ENCODE results near the gene NABP2. TPM values are rescaled to one million over a fixed set of nuclear protein-coding genes. Genes with fewer than 3 reads are reported as not detected.

Gene NABP2
- total RNA-seq, 2 experiments from 2014 or later = 62.8 to 80.6 TPM

- H3K4me3 Mint-ChIP-seq = no peak overlapping the region
- CTCF ChIA-PET = interaction anchor here (0.7 to 1.6 kb wide), 3 partner anchors 11 to 227 kb away, joined by 4 to 5 read pairs (median 4); partner anchors contain the start of gene RNF41
- H3K4me1 Mint-ChIP-seq = no peaks in the 10 kb centered on the region
- DNase-seq (no peak), ATAC-seq (no peak)
- no peak overlapping the region for H3K27ac Mint-ChIP-seq
- no peaks in the 10 kb centered on the region for H3K27me3 Mint-ChIP-seq
- no peaks in the 10 kb centered on the region for H3K9me3 Mint-ChIP-seq (ENCODE audit: low read depth)
- H3K36me3 Mint-ChIP-seq = peaks cover 2% of the 10 kb centered on the region
Measured at GRCh38 chr12:56236985-56237384, 12.8 kb downstream of the NABP2 start.

DNA sequence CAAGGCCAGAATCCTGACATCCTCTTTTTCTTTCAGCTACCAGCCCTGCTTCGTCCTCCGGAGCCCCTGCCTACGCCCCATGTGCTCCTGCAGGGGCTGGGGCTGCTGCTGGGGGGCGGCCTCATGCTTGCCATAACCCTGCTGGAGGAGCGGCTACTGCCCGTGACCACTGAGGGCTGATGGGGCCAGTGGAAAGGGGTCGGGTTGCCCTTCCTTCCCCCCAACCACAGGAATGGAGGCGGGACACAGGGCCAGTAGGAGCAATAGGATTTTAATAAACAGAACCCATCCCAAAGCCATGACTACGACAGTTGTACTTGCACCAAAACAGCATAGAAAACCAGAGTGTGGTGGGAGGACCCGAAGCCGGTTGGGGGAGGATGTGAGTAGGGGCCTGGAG is 13.4 kb downstream of the NABP2 start:
- no peaks in the 10 kb centered on the region for H3K27me3 Mint-ChIP-seq
- no peaks in the 10 kb centered on the region for H3K4me1 Mint-ChIP-seq
- CTCF ChIA-PET = interaction anchor here (1.4 kb wide), 1 partner anchor 15 kb away, joined by 4 read pairs; the partner anchor contains the start of gene RNF41
- DNase-seq = no peak
- peaks cover 2% of the 10 kb centered on the region for H3K36me3 Mint-ChIP-seq
- no peak overlapping the region for H3K27ac Mint-ChIP-seq
- no peak for ATAC-seq
- H3K9me3 Mint-ChIP-seq (ENCODE audit: low read depth) = no peaks in the 10 kb centered on the region
- no peak overlapping the region for H3K4me3 Mint-ChIP-seq

DNA sequence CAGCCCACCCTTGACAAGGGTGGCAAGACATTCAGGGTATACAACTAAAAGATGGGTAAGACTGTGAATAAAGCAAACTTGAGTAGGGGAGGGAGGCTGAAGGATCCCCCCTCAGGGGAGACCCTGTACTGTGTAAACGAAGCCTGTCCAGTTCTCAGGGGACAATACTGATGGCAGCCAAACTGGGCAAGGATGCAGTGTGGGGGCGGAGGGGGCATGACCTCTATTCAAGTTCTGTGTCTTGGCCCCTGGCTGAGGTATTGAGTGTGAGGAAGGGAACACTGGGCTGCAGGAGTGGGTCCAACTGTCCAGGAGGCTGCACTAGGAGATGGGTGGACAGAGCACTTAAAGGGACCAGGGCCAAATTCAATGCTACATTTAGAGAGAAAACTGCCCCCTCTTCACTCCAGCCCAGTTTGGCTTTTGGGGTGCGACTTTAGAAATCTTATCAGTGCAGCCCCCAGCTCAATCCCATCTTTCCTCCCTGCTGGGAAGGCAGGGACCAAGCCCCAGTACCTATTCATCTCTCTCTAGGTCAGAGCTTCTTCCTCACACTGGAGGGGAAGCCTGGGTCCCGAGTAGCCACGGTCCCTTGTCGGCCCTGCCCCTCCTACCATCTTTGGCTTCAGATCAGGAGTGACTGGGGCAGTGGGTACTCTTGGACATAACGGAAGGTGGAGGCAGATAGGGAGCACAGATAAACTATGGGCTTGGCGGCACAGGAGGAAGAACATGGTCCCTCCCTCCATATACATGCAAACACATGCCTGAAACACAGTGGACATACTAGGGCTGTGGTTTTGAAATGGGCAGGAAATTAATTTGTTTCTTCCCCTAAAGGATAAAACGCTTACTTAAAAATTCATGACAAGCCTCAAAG is 17.5 kb downstream of the NABP2 start:
- no peak for DNase-seq
- no peak overlapping the region for H3K27ac Mint-ChIP-seq
- H3K36me3 Mint-ChIP-seq = peaks cover 9% of the 10 kb centered on the region
- no peak for ATAC-seq
- no peak overlapping the region for H3K4me3 Mint-ChIP-seq
- H3K9me3 Mint-ChIP-seq (ENCODE audit: low read depth) = no peaks in the 10 kb centered on the region
- CTCF ChIA-PET = interaction anchor here (1.4 kb wide), 1 partner anchor 32 kb away, joined by 3 read pairs; no protein-coding TSS in a partner anchor
- H3K27me3 Mint-ChIP-seq = no peaks in the 10 kb centered on the region
- no peaks in the 10 kb centered on the region for H3K4me1 Mint-ChIP-seq

DNA sequence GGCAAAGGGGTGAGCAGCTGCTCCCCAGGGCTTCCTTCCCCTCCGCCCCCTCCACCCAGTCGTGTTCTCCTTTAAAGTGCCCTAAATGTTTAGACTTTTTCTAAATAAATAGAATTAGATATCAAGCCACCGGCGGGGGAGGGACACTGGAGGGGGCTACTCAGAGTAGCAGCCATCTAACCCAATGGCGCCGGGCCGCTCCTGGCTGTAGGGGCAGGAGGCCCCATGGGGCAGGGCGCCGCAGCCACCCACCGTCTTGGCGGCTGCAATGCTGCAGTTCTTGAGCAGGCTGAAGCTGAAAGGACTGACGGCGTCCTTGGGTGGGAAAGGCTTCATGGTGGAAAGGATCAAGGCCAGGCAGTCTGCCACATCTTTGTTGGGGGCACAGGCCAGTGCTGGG is 18.8 kb downstream of the NABP2 start:
- no peaks in the 10 kb centered on the region for H3K9me3 Mint-ChIP-seq (ENCODE audit: low read depth)
- CTCF ChIA-PET = no interaction called here
- no peak overlapping the region for H3K27ac Mint-ChIP-seq
- no peak for DNase-seq
- H3K36me3 Mint-ChIP-seq = peaks cover 11% of the 10 kb centered on the region
- H3K4me1 Mint-ChIP-seq = no peaks in the 10 kb centered on the region
- no peaks in the 10 kb centered on the region for H3K27me3 Mint-ChIP-seq
- no peak overlapping the region for H3K4me3 Mint-ChIP-seq
- no peak for ATAC-seq

- ATAC-seq (no peak), DNase-seq (no peak)
- Mint-ChIP-seq H3K36me3 (peaks cover 11% of the 10 kb centered on the region), H3K9me3 (ENCODE audit: low read depth) (no peaks in the 10 kb centered on the region), H3K27ac (no peak overlapping the region), H3K4me1 (no peaks in the 10 kb centered on the region), H3K4me3 (no peak overlapping the region), H3K27me3 (no peaks in the 10 kb centered on the region)
- CTCF ChIA-PET = no interaction called here
Measured at GRCh38 chr12:56243731-56244181, 19.6 kb downstream of the NABP2 start.

DNA sequence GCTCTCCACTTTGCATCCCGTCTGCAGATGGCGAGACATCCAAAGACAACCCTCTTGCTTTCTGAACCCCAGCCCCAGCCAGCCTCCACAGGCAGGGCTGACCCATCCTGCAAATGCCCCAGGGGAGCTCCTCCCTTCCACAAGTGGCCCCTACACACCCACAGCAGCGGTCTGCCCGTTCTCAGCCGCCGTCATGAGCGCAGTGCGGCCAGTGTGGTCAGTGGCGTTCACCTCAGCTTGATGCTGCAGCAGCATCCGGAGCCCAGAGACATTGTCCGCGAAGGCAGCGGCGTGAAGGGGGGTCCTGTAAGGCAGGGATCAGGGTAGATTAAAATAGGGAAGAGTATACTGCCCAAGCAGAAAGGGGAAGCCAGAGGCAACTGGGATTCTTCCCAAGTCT is 20.4 kb downstream of the NABP2 start:
- Mint-ChIP-seq H3K27ac (no peak overlapping the region), H3K27me3 (no peaks in the 10 kb centered on the region), H3K4me1 (no peaks in the 10 kb centered on the region), H3K4me3 (no peak overlapping the region), H3K9me3 (ENCODE audit: low read depth) (no peaks in the 10 kb centered on the region), H3K36me3 (peaks cover 14% of the 10 kb centered on the region)
- no peak for DNase-seq
- no peak for ATAC-seq
- CTCF ChIA-PET = no interaction called here

GRCh38 chr12:56247923-56248322 is 23.8 kb downstream of the NABP2 start:
- no peak overlapping the region for H3K4me3 Mint-ChIP-seq
- no peaks in the 10 kb centered on the region for H3K9me3 Mint-ChIP-seq (ENCODE audit: low read depth)
- no peak overlapping the region for H3K27ac Mint-ChIP-seq
- H3K36me3 Mint-ChIP-seq = peaks cover 19% of the 10 kb centered on the region
- DNase-seq = no peak
- H3K4me1 Mint-ChIP-seq = peaks cover 1% of the 10 kb centered on the region
- CTCF ChIA-PET = interaction anchor here (1.2 kb wide), 2 partner anchors 14 to 58 kb away, joined by 3 read pairs; partner anchors contain the start of gene SMARCC2
- no peak for ATAC-seq
- no peaks in the 10 kb centered on the region for H3K27me3 Mint-ChIP-seq

DNA sequence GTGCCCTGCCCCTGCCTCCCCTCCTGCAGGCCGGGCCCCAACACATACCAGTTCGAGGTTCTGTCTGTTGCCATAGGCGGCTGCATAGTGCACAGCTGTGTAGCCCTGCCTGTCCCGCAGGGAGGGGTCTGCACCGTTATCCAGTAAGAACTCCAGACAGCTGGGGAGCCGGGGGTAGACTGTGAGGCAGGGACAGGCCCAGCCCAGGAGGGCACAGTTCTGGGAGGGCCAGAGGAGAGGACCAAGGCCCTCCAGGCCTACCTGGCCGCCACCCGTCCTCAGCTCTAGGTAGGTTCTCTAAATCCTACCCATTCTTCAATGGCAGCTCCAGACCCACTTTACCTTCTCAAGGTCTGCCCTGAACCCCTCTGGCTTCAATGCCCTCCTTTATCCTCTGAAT is 24.6 kb downstream of the NABP2 start:
- Mint-ChIP-seq H3K27ac (no peak overlapping the region), H3K4me3 (no peak overlapping the region), H3K27me3 (no peaks in the 10 kb centered on the region), H3K36me3 (peaks cover 19% of the 10 kb centered on the region), H3K4me1 (peaks cover 1% of the 10 kb centered on the region), H3K9me3 (ENCODE audit: low read depth) (no peaks in the 10 kb centered on the region)
- DNase-seq (no peak), ATAC-seq (no peak)
- CTCF ChIA-PET = interaction anchor here (0.6 to 1.2 kb wide), 3 partner anchors 9 to 59 kb away, joined by 3 to 4 read pairs (median 3); partner anchors contain the start of genes ANKRD52 and SMARCC2

DNA sequence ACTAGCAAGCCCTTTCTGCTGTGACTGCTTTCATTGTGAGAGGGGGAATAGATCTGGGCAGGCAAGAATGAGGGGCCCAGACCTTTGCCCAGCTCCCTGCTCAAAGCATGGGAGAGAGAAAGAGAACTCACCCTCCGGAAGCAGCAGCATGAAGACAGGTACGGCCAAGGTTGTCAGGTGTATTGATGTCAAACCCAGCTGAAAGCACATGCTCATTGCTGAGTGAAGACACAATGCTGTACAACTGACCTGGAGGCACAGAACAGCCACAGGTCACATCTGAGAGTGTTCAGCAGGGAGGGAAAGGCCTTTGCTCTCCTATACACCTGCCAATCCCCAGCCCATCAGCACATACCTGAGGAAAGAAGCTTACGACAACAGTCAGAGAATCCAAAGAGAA is 28.5 kb downstream of the NABP2 start:
- H3K27me3 Mint-ChIP-seq = no peaks in the 10 kb centered on the region
- peaks cover 17% of the 10 kb centered on the region for H3K4me1 Mint-ChIP-seq
- no peak for DNase-seq
- CTCF ChIA-PET = no interaction called here
- H3K27ac Mint-ChIP-seq = no peak overlapping the region
- ATAC-seq = no peak
- H3K9me3 Mint-ChIP-seq (ENCODE audit: low read depth) = no peaks in the 10 kb centered on the region
- H3K36me3 Mint-ChIP-seq = peaks cover 21% of the 10 kb centered on the region
- no peak overlapping the region for H3K4me3 Mint-ChIP-seq

- Mint-ChIP-seq H3K9me3 (ENCODE audit: low read depth) (no peaks in the 10 kb centered on the region), H3K36me3 (peaks cover 21% of the 10 kb centered on the region), H3K27ac (no peak overlapping the region), H3K27me3 (no peaks in the 10 kb centered on the region), H3K4me1 (peaks cover 17% of the 10 kb centered on the region), H3K4me3 (no peak overlapping the region)
- ATAC-seq (no peak), DNase-seq (no peak)
- CTCF ChIA-PET = no interaction called here
Measured at GRCh38 chr12:56253091-56253490, 28.9 kb downstream of the NABP2 start.

- Mint-ChIP-seq H3K4me3 (no peak overlapping the region), H3K4me1 (peaks cover 25% of the 10 kb centered on the region), H3K36me3 (peaks cover 19% of the 10 kb centered on the region), H3K27ac (no peak overlapping the region), H3K27me3 (peaks cover 3% of the 10 kb centered on the region), H3K9me3 (ENCODE audit: low read depth) (no peaks in the 10 kb centered on the region)
- no peak for DNase-seq
- CTCF ChIA-PET = interaction anchor here (4.0 to 5.1 kb wide), 3 partner anchors 13 to 65 kb away, joined by 24 to 48 read pairs (median 45); partner anchors contain the start of genes COQ10A, RNF41 and SMARCC2
- ATAC-seq = no peak
Measured at GRCh38 chr12:56255671-56256070, 31.5 kb downstream of the NABP2 start.

DNA sequence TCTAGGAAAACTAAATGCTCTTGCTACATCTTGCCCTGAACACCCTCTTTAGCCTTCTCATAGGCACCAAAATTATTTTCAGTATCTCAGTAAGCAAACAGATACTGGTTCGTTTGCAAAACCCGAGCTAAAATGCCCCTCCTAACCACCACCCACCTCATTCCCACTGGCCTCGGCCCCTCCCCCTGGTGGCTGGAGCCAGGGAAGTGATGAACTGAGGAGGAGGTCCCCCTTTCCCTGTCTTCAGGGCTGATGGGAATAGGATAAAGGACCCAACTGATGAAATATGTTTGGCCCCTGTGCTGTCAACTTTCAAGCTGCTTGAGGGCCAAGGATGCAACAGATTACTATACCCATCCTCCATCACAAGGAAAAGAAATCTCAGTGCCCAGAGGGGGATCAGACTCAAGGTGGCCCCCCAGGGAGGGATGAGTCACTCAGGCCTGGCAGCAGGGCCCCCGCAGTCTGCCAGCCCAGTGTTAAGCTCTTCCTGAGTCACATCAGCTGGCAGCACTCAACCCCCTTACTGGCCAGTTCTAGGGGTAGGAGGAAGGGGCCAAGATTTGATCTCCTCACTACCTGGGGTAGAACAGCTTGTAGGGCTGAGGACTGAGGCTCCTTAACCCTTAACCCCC is 32.3 kb downstream of the NABP2 start:
- Mint-ChIP-seq H3K4me3 (peak overlapping the region; percentile 90), H3K4me1 (peaks cover 25% of the 10 kb centered on the region), H3K27me3 (peaks cover 3% of the 10 kb centered on the region), H3K9me3 (ENCODE audit: low read depth) (no peaks in the 10 kb centered on the region), H3K36me3 (peaks cover 19% of the 10 kb centered on the region), H3K27ac (peak overlapping the region; percentile 49)
- DNase-seq (no peak), ATAC-seq (no peak)
- CTCF ChIA-PET = interaction anchor here (0.8 to 5.1 kb wide), 5 partner anchors 12 to 129 kb away, joined by 4 to 48 read pairs (median 24); partner anchors contain the start of genes COQ10A, ESYT1, RNF41 and SMARCC2

DNA sequence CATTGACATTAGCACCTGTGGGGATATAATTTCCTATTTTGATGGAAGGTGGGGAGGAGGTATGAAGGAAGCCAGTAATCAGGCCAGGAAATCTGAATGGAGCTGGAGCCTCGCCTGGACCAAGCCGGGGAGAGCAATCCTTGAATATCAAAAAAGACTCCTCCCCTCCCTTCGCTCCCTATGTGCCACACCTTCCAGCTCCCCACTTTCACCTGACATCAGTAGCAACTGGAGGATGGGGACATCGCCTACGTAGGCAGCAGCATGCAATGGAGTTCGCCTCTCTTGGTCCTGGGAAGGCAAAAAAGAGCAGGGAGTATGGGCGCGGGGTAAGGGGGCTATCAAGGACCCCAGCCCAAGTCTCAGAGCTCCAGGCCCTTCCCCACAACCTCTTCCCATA is 32.9 kb downstream of the NABP2 start:
- H3K4me1 Mint-ChIP-seq = peaks cover 25% of the 10 kb centered on the region
- H3K9me3 Mint-ChIP-seq (ENCODE audit: low read depth) = no peaks in the 10 kb centered on the region
- H3K36me3 Mint-ChIP-seq = peaks cover 14% of the 10 kb centered on the region
- peaks cover 3% of the 10 kb centered on the region for H3K27me3 Mint-ChIP-seq
- CTCF ChIA-PET = interaction anchor here (0.8 to 5.1 kb wide), 7 partner anchors 12 to 129 kb away, joined by 3 to 48 read pairs (median 8); partner anchors contain the start of genes COQ10A, ESYT1, RNF41 and SMARCC2
- no peak for ATAC-seq
- no peak for DNase-seq
- no peak overlapping the region for H3K27ac Mint-ChIP-seq
- H3K4me3 Mint-ChIP-seq = peak overlapping the region; percentile 90

All from activated CD8-positive, alpha-beta memory T cell treated with anti-CD3 and anti-CD28 coated beads, Interleukin-2, amount 10 ng/mL, durations not matched to agents 7 days and 5 days (primary cell).